Measurements from ENCODE around the gene MMP12.

DNA sequence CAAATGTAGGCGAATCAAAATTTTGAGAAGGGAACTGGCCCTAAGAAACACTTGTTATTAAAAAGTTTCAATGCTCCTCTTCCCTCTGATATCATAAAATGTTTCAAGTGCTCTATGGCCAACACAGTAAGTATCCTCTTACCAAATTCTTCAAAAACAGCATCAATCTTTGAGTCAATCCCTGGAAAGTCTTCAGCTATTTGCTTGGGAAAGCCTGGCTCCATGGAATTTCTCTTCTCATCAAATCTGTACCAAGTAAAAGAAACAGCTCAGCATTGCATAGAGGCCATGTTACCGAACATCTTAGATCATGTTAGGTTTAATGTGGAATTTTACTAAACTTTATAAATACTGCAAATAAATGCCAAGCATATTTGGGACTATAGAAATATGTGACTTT, 37.6 kb downstream of the MMP12 start:
- TF ChIP-seq, protein P1, sequence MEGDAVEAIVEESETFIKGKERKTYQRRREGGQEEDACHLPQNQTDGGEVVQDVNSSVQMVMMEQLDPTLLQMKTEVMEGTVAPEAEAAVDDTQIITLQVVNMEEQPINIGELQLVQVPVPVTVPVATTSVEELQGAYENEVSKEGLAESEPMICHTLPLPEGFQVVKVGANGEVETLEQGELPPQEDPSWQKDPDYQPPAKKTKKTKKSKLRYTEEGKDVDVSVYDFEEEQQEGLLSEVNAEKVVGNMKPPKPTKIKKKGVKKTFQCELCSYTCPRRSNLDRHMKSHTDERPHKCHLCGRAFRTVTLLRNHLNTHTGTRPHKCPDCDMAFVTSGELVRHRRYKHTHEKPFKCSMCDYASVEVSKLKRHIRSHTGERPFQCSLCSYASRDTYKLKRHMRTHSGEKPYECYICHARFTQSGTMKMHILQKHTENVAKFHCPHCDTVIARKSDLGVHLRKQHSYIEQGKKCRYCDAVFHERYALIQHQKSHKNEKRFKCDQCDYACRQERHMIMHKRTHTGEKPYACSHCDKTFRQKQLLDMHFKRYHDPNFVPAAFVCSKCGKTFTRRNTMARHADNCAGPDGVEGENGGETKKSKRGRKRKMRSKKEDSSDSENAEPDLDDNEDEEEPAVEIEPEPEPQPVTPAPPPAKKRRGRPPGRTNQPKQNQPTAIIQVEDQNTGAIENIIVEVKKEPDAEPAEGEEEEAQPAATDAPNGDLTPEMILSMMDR (IDR thresholded peaks at IDR 0.05), result no peak
- TF ChIP-seq, protein P2, sequence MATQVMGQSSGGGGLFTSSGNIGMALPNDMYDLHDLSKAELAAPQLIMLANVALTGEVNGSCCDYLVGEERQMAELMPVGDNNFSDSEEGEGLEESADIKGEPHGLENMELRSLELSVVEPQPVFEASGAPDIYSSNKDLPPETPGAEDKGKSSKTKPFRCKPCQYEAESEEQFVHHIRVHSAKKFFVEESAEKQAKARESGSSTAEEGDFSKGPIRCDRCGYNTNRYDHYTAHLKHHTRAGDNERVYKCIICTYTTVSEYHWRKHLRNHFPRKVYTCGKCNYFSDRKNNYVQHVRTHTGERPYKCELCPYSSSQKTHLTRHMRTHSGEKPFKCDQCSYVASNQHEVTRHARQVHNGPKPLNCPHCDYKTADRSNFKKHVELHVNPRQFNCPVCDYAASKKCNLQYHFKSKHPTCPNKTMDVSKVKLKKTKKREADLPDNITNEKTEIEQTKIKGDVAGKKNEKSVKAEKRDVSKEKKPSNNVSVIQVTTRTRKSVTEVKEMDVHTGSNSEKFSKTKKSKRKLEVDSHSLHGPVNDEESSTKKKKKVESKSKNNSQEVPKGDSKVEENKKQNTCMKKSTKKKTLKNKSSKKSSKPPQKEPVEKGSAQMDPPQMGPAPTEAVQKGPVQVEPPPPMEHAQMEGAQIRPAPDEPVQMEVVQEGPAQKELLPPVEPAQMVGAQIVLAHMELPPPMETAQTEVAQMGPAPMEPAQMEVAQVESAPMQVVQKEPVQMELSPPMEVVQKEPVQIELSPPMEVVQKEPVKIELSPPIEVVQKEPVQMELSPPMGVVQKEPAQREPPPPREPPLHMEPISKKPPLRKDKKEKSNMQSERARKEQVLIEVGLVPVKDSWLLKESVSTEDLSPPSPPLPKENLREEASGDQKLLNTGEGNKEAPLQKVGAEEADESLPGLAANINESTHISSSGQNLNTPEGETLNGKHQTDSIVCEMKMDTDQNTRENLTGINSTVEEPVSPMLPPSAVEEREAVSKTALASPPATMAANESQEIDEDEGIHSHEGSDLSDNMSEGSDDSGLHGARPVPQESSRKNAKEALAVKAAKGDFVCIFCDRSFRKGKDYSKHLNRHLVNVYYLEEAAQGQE (IDR thresholded peaks at IDR 0.05), result no peak
- TF ChIP-seq POLR2A (IDR thresholded peaks at IDR 0.05; ENCODE audit: low read length), result no peak

All from A549 (cell line).